ENCODE measurements around the gene POLL. TPM values are rescaled to one million over a fixed set of nuclear protein-coding genes. Genes with fewer than 3 reads are reported as not detected.

Gene POLL
- total RNA-seq, 4 donors from 2014 or later: 23.9 to 89.8 (median 29.8) TPM

- TF ChIP-seq POLR2AphosphoS5 (IDR thresholded peaks at IDR 0.05) (no peak), CTCF (IDR thresholded peaks at IDR 0.05) (no peak), EP300 (IDR thresholded peaks at IDR 0.05; ENCODE audit: low read depth) (no peak), POLR2A (IDR thresholded peaks at IDR 0.05) (no peak)
- Histone ChIP-seq H3K27me3 (peaks cover 69% of the 10 kb centered on the region), H3K9me3 (no peaks in the 10 kb centered on the region), H3K27ac (no peak overlapping the region), H3K36me3 (no peaks in the 10 kb centered on the region), H3K4me3 (no peak overlapping the region), H3K4me1 (peaks cover 16 to 23% (median 19%) of the 10 kb centered on the region in 4 donors)
- no peak for DNase-seq
- intact Hi-C loops (cut with DNase I; ENCODE audit: low total_unique reads) (loop anchor here (2.0 kb wide), 1 partner anchor 355 kb away; no protein-coding TSS in a partner anchor), in situ Hi-C loops (cut with MboI; ENCODE audit: low pct_ligation_motif_present in 1 of 4, low pct_unique_long_range_greater_than_20kb in 1 of 4, low sequenced_read_pairs in 3 of 4) (loop anchor here (10.0 to 25.0 kb wide), 4 partner anchors 255 to 355 kb away; no protein-coding TSS in a partner anchor)
- WGBS, 2 donors (ENCODE audit: low coverage in 1 of 2): 53 to 55% methylated on average over 5 to 7 of the region's 7 CpGs
These were observed 20.7 kb downstream of the POLL start for GRCh38 chr10:101567165-101568006.

- H3K4me3 ChIP-seq: no peak overlapping the region
- TF ChIP-seq CTCF (IDR thresholded peaks at IDR 0.05) (no peak), EP300 (IDR thresholded peaks at IDR 0.05; ENCODE audit: low read depth) (no peak), POLR2A (IDR thresholded peaks at IDR 0.05) (no peak), POLR2AphosphoS5 (IDR thresholded peaks at IDR 0.05) (no peak)
- in situ Hi-C loops (cut with MboI; ENCODE audit: low pct_ligation_motif_present in 1 of 4, low pct_unique_long_range_greater_than_20kb in 1 of 4, low sequenced_read_pairs in 3 of 4): loop anchor here (10.0 to 25.0 kb wide), 4 partner anchors 254 to 354 kb away; no protein-coding TSS in a partner anchor
These were observed 21.5 kb downstream of the POLL start for GRCh38 chr10:101566333-101567164.

GRCh38 chr10:101565936-101566332 lies 22.1 kb downstream of the POLL start:
- TF ChIP-seq POLR2A (IDR thresholded peaks at IDR 0.05): no peak
- TF ChIP-seq CTCF (IDR thresholded peaks at IDR 0.05): no peak
- TF ChIP-seq POLR2AphosphoS5 (IDR thresholded peaks at IDR 0.05): no peak
- H3K9me3 ChIP-seq: no peaks in the 10 kb centered on the region
- H3K27me3 ChIP-seq: peaks cover 76% of the 10 kb centered on the region
- 40 to 69% methylated on average over 1 to 8 of the region's 8 CpGs for WGBS, 2 donors (ENCODE audit: low coverage in 1 of 2)
- H3K4me3 ChIP-seq: no peak overlapping the region
- no peaks in the 10 kb centered on the region for H3K36me3 ChIP-seq
- in situ Hi-C loops (cut with MboI; ENCODE audit: low pct_ligation_motif_present in 1 of 4, low pct_unique_long_range_greater_than_20kb in 1 of 4, low sequenced_read_pairs in 3 of 4) (loop anchor here (10.0 to 25.0 kb wide), 4 partner anchors 254 to 354 kb away; no protein-coding TSS in a partner anchor), intact Hi-C loops (cut with DNase I; ENCODE audit: low total_unique reads) (no loop called here)
- H3K4me1 ChIP-seq: peaks cover 16 to 21% (median 19%) of the 10 kb centered on the region in 4 donors
- no peak overlapping the region for H3K27ac ChIP-seq
- no peak for DNase-seq

More at GRCh38 chr10:101566333-101567164, 21.5 kb downstream of the POLL start:
- WGBS, 2 donors (ENCODE audit: low coverage in 1 of 2): 18 to 50% methylated on average over 2 to 50 of the region's 59 CpGs
- Histone ChIP-seq H3K27ac (no peak overlapping the region), H3K4me1 (peaks cover 16 to 23% (median 19%) of the 10 kb centered on the region in 4 donors), H3K36me3 (no peaks in the 10 kb centered on the region), H3K27me3 (peaks cover 76% of the 10 kb centered on the region), H3K9me3 (no peaks in the 10 kb centered on the region)
- no peak for DNase-seq
- intact Hi-C loops (cut with DNase I; ENCODE audit: low total_unique reads): no loop called here

Measured in transverse colon (tissue), 4 donors.